GM12891 (cell line): ENCODE data around the gene KCTD4.

Source experiments
- POLR2A ChIP-seq: IDR thresholded peaks from 2 replicates; pipeline ENCODE4 v1.6.1; 2011; ENCODE audit warnings: low read depth, low read length, control low read depth
- POLR2AphosphoS5 ChIP-seq: IDR thresholded peaks from 2 replicates; pipeline ENCODE4 v1.6.1; 2011; ENCODE audit warnings: low read depth, low read length, control low read depth
- POU2F2 ChIP-seq: IDR thresholded peaks from 2 replicates; pipeline ENCODE4 v1.6.1; 2011; ENCODE audit warnings: low read depth, mild to moderate bottlenecking, control low read depth, low read length, moderate library complexity
- SPI1 ChIP-seq: IDR thresholded peaks from 2 replicates; pipeline ENCODE4 v1.6.1; 2011; ENCODE audit warnings: low read depth, low read length, control low read depth
- TAF1 ChIP-seq: IDR thresholded peaks from 2 replicates; pipeline ENCODE4 v1.6.1; 2011; ENCODE audit warnings: low read depth, low read length, control low read depth

DNA sequence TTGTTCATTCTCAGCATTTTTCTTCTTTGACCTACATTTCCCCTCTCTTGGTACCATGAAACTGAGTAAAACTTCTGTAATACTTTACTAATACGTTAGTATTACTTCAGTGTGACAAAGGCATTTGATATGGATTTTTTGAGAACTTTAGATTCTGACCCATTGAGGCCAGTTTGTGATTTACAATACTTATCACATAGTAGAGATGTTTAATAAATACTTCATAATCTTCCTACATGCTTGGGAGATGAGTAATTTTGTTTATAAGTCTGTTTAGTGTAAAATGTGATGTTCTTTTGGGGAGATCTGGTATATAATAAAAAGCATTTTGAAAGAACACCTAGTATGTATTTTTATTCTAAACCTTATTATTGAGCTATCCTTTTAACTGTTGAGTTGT, 50.9 kb downstream of the KCTD4 start:
- TF ChIP-seq TAF1: no peak
- no peak for TF ChIP-seq POLR2A
- TF ChIP-seq POLR2AphosphoS5: no peak
- TF ChIP-seq SPI1: no peak
- TF ChIP-seq POU2F2: no peak
